ENCODE measurements around the gene STX5.

- TF ChIP-seq TCF7L2 (IDR thresholded peaks at IDR 0.05; ENCODE audit: low read depth, low read length) (no peak), CHD1 (IDR thresholded peaks at IDR 0.05; ENCODE audit: low read length) (no peak), ELK1 (CRISPR knock-in tag; IDR thresholded peaks at IDR 0.05) (no peak), MTF1 (CRISPR knock-in tag; IDR thresholded peaks at IDR 0.05; ENCODE audit: borderline replicate concordance) (no peak), CTCF (IDR thresholded peaks at IDR 0.05 in 2 of 3, conservative IDR thresholded peaks at IDR 0.05 in 1 of 3; ENCODE audit: insufficient read depth in 2 of 3, low read depth in 1 of 3, low read length in 3 of 3) (no peak), ZNF717 (CRISPR knock-in tag; IDR thresholded peaks at IDR 0.05) (no peak), ZBED1 (IDR thresholded peaks at IDR 0.05) (no peak), JUND (IDR thresholded peaks at IDR 0.05; ENCODE audit: borderline replicate concordance, low read depth, low read length) (no peak), JUND (tag; IDR thresholded peaks at IDR 0.05; ENCODE audit: borderline replicate concordance, low read depth, low read length) (no peak), SRF (CRISPR knock-in tag; IDR thresholded peaks at IDR 0.05) (no peak), CBX5 (IDR thresholded peaks at IDR 0.05; ENCODE audit: borderline replicate concordance, low read depth) (no peak), TAF7 (tag; IDR thresholded peaks at IDR 0.05) (no peak), ATF6 (CRISPR knock-in tag; IDR thresholded peaks at IDR 0.05) (no peak)
Observed at GRCh38 chr11:62863687-62864335, 32.0 kb upstream of the STX5 start.

All from K562 (cell line).